HG02884 (cell line): ENCODE results near the gene KCNT1.
"Not testable (repeated sequence)": the region's sequence is repeated elsewhere in the genome, so short reads cannot be mapped to it uniquely, and the experiment has no call there.

ENCODE experiments used
- ATAC-seq: cut with Tn5 transposase; IDR thresholded peaks from one replicate; pipeline ENCODE4 v1.9.1; 2021; ENCODE audit warnings: mild to moderate bottlenecking, moderate library complexity; ENCODE audit not compliant: unreplicated experiment

The KCNT1 gene

DNA sequence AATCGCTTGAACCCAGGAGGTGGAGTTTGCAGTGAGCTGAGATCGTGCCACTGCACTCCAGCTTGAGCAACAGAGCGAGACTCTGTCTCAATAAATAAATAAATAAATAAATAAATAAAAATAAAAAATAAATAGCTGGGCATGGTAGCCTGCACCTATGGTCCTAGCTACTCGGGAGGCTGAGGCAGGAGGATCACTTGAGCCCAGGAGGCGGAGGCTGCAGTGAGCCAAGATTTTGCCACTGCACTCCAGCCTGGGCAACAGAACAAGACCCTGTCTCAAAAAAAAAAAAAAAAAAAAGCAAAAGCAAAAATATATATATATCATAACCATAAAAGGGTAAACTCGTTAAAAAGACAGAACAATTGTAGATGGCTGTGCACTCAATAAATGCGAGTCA, 29.2 kb upstream of the KCNT1 start:
- not testable (repeated sequence) for ATAC-seq

DNA sequence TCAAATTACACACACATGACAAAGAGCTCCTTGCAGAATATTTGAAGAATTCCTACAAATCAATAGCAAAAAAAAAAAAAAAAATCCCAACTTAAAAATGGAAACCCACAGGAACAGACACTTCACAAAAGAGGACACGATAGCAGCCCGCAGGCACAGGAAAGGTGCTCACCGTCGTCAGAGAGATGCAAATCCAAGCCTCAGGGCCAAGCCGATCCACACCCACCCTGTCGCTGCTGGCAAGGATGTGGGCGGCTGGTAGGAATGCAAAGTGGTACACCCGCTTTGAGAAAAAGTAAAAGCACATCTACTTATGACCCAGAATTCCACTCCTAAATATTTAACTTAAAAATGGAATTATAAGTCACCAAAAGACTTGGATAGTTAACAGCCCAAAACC, 28.0 kb upstream of the KCNT1 start:
- ATAC-seq = no peak

DNA sequence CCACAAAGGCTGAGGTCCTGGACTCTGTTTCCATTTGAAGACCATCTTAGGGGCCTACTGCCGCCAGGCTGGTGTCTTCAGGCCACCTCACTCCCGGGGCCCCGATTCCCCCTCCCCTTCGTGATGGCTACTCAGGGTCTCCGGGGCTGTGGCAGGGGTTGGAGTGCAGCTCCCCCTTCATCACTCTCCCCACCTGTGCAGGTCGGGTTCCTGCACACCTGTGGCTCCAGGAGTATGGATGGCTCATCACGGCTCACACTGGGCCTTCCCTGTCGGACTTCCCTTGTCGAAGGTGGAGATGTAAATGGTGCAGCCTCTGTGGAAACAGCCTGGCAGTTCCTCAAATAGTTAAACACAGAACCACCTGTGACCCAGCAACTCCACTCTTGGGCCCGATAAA, 27.0 kb upstream of the KCNT1 start:
- no peak for ATAC-seq

DNA sequence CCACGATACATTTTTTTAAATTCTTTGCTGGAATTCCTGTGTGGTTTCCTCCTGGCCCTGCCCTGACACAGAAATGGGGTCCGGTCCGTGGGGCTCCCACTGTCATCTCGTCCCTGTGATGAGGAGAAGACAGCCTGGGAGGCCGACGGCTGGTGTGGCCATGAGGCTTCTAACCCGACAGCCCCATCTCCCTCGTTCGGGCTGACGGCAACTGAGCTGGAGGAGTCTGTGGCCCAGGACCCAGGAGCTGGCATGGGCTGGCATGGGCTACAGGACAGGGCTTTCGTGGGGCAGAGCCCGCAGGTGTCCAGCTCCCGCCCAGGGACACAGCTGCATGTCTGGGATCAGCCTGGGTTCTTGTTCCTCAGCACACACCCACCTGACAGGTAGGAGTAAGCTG, 25.1 kb upstream of the KCNT1 start:
- ATAC-seq = no peak

DNA sequence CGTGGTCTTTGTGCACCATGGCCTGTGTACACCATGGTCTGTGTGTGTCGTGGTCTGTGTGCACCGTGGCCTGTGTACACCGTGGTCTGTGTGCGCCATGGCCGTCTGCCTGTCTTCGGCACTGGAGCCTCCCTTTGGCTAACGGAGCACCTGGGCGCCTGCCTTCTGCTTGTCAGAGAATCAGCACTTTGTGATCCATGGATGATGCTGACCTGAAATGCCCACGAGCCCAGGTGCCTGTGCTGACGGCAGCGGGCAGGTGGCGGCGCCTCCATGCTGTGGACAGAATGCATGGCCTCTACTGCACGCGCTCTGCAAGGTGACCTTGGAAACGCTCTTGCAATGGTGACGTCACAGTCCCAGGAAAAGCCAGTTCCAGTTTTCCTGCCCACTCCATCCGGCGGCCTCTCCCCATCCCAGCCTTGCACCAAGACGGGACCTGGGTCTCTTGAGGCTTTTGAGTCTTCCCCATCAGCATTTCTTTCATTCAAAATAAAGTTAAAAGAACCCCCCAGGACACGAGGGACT, 24.3 kb upstream of the KCNT1 start:
- ATAC-seq = no peak

DNA sequence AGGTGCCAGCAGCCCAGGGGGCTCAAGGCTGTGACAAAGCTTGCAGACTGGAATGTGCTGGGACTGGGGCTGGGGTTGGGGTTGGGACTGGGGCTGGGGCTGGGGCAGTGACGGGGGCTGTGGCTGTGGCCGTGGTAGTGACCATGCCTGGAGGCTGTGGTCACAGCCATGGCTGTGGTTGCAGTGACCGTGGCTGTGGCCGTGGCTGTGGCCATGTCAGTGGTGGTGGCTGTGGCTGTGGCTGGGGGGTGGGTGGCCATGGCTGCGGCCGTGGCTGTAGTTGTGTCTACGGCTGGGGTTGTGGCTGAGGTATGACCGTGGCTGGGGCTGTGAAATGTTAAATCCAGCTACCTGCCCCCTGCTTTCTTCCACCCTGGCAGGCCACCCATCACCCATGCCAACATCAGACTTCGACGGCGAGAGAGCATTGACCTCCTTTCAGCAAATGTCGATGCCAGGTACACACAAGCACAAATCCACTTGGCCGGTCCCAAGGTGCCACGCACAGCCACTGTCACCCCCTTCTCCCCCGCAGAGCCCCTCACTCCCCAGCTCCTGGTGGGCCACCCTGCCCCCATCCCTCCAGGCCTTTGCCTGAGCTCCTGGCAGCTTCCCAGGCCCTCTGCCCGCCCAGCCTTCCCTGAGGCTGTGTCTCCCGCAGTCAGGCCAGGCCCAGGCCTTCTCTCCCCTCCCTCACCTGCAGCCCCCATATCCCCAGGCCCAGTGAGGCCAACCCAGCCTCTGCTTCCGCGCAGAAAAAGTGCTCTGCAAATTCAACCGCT, 23.6 kb upstream of the KCNT1 start:
- ATAC-seq = no peak

DNA sequence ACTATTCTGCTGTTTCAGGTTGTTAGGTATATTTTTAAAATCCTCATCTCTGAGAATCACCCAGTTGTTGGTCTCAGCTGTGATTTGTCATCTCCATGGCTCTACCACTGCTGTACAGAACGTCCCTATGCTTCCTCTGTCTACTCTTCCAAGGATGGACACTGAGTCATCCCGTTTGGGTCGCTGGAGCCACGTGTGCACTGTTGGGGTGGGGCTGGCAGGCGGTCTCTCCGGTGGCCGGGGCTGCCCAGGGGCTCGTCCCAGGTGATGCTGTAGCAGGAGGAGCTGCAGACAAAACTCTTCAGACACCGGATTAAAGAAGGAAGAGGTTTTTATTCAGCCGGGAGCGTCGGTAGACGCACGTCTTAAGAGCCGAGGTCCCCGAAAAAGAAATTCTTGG, 21.9 kb upstream of the KCNT1 start:
- ATAC-seq = no peak

DNA sequence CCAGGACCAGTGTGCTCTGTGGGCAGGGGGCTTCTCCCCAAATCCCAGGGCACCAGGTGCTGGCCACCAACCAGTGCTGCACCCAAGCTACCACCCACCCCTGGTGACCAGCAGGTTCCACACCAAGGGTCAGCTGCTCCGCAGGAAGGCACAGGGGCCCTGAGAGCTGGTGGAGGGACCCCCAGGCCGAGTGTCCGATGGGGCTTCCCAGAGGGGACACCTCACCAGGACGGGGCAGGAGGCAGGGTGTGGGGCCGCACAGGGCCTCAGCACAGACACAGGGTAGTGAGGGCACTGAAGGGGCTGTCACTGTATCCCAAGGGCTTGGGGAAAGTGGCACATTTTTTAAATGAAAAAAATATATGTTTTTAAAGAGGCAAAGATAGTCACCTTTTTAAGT, 20.8 kb upstream of the KCNT1 start:
- no peak for ATAC-seq

DNA sequence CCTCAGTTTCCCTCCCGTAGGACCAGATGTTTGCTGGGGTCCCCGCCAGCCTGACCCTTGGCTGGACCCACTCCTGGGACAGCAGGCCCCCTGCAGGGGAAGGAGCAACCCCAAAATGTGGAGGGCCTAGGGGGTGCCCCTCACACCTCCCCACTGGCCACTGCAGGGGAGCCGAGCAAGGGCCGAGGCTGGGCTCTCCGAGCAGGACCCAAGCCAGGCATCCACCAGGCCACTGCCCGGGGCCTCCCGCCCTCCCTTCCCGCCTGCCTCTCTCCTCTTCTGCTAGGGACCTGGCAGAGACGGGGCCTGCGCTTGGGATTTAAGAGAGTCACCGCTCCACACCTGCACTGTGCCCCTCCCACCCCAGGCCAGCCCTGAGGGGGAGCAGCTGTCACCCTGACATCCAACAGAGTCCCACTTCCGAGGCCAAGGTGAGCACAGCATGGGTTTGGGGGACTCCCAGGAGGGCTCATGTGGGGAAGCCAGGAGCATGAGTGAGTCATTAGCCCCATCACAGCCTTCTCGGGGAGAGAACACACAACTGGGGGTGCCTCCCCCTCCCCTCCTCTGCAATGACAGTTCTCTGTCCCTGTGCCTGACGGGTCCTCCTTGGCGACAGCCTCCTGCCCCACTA, 18.5 kb upstream of the KCNT1 start:
- no peak for ATAC-seq

DNA sequence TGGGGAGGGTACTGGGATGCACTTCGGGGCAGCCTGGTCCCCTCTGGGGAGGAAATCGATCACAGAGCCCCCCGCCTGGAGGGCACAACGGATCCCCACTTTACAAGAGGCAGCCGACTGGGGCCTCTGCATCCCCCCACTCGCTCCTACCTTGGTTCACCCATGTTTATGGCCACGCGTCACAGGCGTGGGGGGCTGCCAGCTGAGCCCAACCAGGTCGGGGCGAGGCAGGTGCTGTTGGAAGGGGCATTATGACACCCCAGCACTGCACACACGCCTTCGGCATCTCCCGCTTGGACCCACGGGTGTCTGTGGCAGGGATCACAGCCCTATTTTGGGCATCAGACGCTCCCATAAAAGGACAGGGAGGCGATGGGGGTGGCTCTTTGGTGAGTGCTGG, 17.3 kb upstream of the KCNT1 start:
- no peak for ATAC-seq

DNA sequence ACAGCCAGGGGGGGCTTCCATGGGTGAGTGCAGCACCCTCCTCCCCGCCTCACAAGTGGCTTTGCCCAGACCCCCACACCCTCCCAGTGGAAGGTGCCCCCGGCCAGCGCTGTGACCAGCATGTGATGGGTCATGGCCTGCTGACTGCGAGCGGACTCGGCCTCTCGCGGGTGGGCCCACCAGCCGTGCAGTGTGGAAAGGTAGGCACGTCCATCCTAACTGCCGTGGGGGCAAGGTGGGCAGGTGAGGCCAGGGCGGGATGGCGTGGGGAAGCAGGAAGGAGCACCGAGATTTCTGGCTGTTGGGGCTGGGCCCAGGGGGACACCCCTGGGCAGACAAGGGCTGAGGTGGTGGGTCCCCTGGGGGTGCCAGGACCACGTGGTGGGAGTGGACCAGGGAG, 14.8 kb upstream of the KCNT1 start:
- no peak for ATAC-seq

DNA sequence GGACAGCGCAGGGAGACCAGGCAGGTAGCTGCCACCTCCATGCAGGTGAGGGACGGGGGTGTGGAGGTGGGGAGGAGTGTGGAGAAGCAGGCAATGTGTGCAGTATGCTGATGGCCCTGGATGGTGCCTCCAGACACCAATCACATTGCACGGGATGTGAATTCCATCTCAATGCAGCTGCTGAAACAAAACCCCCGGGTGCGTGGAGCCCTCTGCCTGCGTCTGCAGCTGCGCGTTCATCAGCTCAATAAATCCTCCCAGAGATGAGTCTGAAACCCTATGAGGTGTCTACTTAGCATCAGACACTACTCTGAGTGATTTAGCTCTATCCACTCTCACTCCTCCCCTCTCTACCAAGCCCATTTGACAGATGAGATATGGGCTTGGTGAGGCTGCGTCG, 13.0 kb upstream of the KCNT1 start:
- ATAC-seq = no peak

DNA sequence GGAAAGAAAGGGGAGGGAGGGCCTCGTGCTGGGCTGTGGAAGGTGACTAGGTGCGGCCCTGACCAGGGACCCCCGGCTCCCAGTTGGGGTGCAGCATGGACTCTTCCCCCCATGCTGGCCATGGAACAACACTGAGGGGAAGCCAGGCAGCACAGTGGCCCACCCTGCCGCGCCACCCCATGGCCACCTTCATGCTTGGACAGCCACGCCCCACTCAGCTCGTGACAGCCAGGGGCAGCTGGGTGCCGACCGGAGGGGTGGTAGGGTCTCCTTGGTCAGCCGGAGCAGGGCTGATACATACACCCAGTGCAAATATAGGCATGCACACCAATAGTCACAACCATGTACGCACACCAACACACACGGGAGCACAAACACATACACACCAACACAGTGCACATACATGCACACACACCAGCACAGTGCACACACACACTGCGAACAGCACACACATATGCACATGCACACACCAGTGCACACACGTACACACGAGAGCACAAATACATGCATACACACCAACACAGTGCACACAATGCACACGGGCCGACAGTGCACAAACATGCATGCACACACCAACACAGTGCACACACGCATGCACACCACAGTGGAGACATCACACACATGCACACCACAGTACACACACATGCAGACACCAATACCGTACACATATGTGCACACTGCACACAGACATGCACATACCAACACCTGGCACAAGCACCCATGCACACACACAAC, 11.0 kb upstream of the KCNT1 start:
- no peak for ATAC-seq

DNA sequence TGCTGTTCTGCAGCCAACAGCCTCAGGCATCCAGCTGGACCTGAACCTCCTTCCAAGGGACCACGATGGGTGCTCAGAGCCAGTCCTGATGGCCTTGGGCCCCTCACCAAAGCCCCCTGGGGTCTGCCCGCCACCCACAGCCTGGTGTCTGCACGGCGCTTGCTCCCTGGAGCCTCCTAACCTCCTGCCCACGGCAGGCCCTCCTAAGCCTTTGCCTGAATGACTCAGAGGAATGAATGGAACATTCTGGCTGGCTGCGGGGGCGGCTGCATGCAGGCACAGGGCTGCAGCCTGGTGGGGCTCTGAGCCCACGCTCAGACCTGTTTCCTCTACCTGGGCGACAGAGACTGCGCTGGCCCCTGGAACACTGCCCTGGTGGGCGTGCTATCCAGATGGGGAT, 9.6 kb upstream of the KCNT1 start:
- ATAC-seq = no peak

DNA sequence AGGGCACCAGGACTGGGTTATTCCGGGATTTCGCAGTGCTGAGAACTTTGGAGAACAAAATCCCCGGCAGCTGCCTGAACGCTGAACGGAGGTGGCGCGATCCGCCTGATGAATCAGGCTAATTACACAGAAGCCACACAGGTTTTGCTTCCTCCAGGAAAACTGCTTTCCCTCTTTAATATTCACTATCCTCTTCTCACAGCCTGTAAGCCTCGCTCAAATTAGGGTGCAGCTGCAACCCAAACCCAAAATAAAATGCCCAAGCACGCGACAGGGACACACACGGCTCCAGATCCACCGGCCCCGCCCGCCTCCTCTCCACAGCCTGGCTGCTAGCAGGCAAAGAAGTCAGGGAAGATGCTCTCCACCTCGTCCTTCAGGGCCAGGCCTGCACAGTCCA, 8.7 kb upstream of the KCNT1 start:
- ATAC-seq = no peak

DNA sequence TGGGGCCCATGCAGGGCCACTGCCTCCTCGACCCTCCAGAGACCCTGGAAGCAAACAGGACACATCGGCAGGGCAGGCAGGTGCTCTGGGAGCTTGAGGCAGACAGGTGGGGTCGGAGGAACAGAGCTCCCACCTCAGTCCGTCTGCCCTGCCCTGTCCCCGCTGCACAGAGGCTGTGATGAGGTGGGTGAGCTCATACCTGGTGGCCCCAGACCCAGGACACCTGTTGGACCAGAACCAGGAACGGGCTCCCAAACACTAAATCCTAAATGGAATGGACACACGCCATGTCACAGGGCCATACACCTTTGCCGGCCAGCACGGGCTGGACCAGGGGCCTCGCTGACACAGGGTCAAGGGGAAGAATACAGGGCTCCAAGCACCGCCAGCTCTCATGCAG, 8.2 kb upstream of the KCNT1 start:
- no peak for ATAC-seq

DNA sequence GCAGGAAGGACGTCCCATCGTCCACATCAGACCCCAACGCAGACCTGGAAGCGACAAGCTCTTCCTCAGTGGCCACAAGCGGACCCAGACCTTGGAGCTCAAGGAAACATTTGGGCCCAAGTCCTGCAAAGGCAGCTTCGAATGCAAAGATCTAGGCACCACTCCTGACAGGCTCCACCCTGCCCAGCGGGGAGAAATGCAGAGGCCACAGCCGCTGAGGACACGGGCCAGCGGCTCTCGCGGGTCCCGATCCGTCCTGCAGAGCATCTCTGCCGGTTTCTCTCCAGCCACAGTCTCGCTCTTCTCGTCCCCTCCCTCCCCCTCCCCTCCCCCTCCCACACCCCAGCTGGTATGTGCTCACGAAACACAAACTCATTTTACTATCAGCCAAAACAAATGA, 7.6 kb upstream of the KCNT1 start:
- ATAC-seq = no peak

DNA sequence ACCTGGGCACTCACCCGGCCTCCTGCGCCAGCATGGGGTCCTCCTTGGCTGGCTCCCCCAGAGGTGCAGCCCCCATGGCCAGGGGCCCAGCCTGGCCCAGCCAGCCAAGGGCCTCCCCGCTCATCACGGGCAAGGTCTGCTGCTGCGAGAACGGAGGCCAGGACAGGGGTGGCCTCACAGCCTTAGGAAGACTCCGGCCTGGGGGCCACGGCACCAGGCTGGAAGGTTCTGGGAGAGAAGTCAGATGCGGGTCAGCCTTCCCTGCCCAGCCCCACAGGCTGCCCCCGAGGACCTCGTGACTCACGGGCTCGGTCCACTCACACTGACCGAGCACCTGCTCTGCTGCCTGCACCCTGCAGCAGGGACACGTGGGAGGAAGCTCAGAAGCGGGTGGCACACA, 6.9 kb upstream of the KCNT1 start:
- ATAC-seq = no peak

DNA sequence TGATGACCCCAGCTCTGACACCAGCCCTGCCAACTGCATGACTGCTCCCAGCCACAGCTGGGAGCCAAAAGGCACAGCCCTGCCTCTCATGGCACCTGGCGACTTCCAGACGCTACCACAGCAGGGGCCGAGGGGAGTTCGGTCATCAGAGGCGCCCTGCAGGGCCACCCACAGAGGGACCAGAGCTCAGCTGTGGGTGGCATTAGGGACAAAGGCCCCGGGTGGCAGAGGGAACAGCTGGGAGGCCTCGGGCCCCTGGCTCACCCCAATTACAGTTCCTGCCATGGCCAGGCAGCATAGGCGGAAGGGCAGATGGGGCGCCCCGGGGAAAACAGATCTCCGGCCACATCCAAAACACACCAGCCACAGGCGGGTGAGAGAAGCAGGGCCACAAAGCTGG, 6.3 kb upstream of the KCNT1 start:
- ATAC-seq = no peak

DNA sequence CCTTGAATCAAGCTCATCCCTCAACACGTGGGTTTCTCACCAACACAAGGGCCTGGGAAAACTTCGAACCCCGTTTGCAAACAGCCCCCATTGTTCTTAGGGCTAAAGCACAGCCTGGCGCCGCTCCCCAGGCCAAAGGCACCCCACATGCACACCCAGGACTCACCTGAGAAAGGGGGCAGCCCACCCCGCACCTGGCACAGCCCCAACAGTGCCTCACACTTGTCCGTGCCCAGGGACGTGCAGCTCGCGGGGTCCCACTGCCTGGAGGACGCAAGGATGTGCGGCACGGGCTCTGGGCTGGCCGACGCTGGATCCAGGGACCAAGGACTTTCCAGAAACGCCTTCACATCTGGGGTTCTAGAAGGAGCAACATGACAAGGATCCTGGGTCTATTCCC, 5.5 kb upstream of the KCNT1 start:
- no peak for ATAC-seq

DNA sequence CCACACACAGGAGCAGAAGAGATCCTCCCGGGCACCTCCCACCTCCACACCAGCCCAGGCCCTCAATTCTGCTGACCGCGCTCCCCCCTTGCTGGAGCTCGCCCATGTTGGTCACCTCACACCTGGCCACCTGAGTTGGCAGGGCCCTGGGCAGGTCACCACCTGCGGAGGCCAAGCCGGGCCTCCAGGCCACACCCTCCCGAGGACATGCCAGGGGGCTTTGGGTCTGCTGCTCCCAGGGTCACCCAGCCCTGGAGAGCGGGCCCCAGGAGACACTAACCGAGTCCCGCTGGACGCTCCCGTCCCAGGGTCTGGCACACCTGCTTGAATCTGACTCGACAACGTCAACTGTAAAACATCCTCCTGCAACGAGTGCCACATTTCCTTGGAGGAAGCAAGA, 4.8 kb upstream of the KCNT1 start:
- no peak for ATAC-seq

DNA sequence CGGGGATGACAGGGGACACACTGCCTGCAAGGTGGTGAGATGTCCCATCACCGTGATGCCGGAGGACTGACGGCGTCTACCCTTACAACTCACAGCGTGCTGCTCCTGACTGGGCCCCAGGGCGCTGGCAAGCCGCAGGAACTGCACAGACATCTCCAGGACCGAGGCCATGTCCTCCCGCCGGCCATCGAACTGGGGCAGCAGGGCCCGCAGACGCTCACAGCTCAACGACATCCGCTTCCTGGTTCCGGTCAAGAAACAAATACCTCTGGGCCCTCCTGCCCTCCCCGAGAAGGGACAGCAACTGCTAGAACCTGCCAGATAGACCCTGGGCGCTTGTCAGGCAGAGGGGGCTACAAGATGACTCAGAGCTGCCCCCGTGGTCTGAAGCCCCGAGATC, 3.7 kb upstream of the KCNT1 start:
- no peak for ATAC-seq
